ENCODE measurements around the gene EIF5AL1.
"Not testable (repeated sequence)": the region's sequence is repeated elsewhere in the genome, so short reads cannot be mapped to it uniquely, and the experiment has no call there.

DNA sequence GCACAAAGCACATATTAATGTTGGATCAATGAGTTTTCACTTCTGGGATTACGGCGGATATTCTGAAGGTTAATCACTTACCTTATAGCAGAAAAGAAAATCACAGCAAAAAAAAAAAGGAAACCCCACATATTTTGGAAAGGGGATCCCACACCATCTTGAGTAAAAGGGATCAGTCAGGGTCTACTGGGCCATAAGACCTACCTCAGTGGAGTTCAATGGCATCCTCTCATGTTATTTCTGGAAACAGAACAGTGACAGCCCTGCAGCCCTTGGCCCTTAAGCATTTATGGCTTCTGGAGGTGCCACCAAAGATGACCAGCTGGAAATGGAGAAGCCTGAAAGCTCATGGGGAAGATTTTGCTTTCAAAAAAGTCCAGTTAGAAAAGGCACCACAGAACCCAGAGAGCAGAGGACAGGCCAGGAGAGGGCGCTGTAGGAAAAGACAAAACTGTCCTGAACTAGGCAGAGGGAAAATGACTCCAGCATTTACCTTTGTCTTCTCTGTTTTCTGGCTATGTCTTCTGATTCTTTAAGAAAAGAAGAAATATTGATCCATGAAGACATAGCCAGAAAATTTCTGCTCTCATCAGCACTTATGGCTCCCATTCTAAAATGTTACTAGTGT lies 2.9 kb upstream of the EIF5AL1 start:
- not testable (repeated sequence) for TF ChIP-seq CTCF (IDR thresholded peaks at IDR 0.05; ENCODE audit: borderline replicate concordance, extremely low read depth, low read length, poor library complexity, severe bottlenecking); EZH2 (IDR thresholded peaks at IDR 0.05; ENCODE audit: borderline replicate concordance, low read depth, low read length, severe bottlenecking)

Measured in DND-41 (cell line).